ENCODE measurements around the gene HSPBP1.

DNA sequence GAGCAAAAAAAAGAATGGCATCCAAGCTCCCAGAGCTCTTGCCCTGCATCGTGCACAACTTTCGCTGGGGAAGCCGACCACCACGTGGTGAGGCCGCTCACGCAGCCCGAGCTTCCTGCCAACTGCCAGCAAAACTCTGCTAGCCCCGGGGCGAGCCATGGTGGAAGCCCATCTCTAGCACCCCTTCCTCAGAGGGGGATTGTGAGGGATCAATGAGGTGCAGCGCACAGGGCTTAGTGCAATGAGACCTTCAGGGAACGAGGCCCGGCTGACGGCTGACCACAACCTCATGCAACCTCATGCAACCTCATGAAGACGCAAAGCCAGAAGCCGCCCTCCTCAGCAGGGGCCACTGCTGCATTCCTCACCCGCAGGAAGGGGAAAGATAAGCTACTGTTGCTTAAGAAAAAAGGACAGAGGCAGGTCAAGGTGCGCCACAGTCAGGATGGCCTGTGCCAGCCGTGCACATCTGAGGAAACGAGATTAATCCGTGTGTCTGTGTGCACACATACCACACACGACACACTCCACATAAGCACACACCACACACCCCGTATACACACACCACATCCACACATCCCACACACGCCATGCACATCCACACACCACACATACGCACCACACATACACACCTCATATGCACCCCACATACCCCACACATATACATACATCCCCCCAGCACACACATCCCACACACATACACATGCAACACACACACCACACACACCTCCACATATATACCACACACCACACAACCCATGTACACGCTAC, 9.6 kb downstream of the HSPBP1 start:
- no peak for TF ChIP-seq CTCF (IDR thresholded peaks at IDR 0.05; ENCODE audit: low read length)
- no peak for TF ChIP-seq EZH2 (IDR thresholded peaks at IDR 0.05; ENCODE audit: borderline replicate concordance, low read length)
